Esophagus muscularis mucosa (tissue), 4 donors: ENCODE data around the gene PGC. TPM values are rescaled to one million over a fixed set of nuclear protein-coding genes. Genes with fewer than 3 reads are reported as not detected.

ENCODE experiments used
- DNase-seq: peaks from one replicate; pipeline ENCODE4 v3.0.0-alpha.2; 2017; ENCODE audit errors: extremely low spot score
- H3K27ac ChIP-seq, 4 donors: fragments of 200-600 bp; sonication (generic); replicated peaks in 1 of 4; 1 replicate in 3 of 4; 2 replicates in 1 of 4; pipeline ENCODE4 v1.5.1; 2016 to 2019; ENCODE audit warnings: mild to moderate bottlenecking in 1 of 4
- H3K27me3 ChIP-seq, 4 donors: fragments of 200-600 bp; sonication (generic); one replicate each; pipeline versions ENCODE4 v1.5.1 to v1.6.0; 2016 to 2019
- H3K36me3 ChIP-seq, 4 donors: fragments of 200-600 bp; sonication (generic); one replicate each; pipeline ENCODE4 v1.5.1; 2016 to 2019
- H3K4me1 ChIP-seq, 4 donors: fragments of 200-600 bp; sonication (generic); one replicate each; pipeline ENCODE4 v1.5.1; 2016 to 2019
- H3K4me3 ChIP-seq, 4 donors: fragments of 200-600 bp; sonication (generic); 1 replicate in 2 of 4; 2 replicates in 2 of 4; pipeline ENCODE4 v1.5.1; 2016 to 2019; ENCODE audit warnings: mild to moderate bottlenecking in 4 of 4, moderate library complexity in 1 of 4
- H3K9me3 ChIP-seq, 4 donors: fragments of 200-600 bp; sonication (generic); 1 replicate in 3 of 4; 2 replicates in 1 of 4; pipeline ENCODE4 v1.5.1; 2016 to 2019
- CTCF ChIP-seq, 3 experiments: fragments of 200-600 bp in 2 of 3; fragments of 450-650 bp in 1 of 3; sonication (generic) in 2 of 3; IDR thresholded peaks; one replicate each; pipeline ENCODE4 v1.5.1; 2017 to 2019; ENCODE audit warnings: antibody characterized with exemption in 3 of 3, mild to moderate bottlenecking in 2 of 3, moderate library complexity in 1 of 3
- EP300 ChIP-seq: sonication (generic); formaldehyde crosslinking; IDR thresholded peaks from one replicate; pipeline ENCODE4 v1.6.1; 2017; ENCODE audit warnings: antibody characterized with exemption
- POLR2A ChIP-seq: fragments of 450-650 bp; IDR thresholded peaks from one replicate; pipeline ENCODE4 v1.6.1; 2017; ENCODE audit warnings: antibody characterized with exemption, moderate library complexity, mild to moderate bottlenecking, low read depth
- POLR2AphosphoS5 ChIP-seq, 2 donors: sonication (generic); formaldehyde crosslinking; IDR thresholded peaks; one replicate each; pipeline ENCODE4 v1.6.1; 2017; ENCODE audit warnings: antibody characterized with exemption in 2 of 2
- WGBS: methylation state at CpG from one replicate; pipeline ENCODE4 v1.1.5; 2018; 5-methylcytosine and 5-hydroxymethylcytosine counted together
- intact Hi-C: fragments of 100-400 bp; cut with DNase I; formaldehyde crosslinking; loops from one replicate; pipeline ENCODE4 v1.15.1; 2023
- total RNA-seq, 4 donors: library from RNA; depleted of rRNA; stranded (reverse); fragments of >200 nt; gene quantifications; one replicate each; pipeline versions ENCODE4 v1.1.0 to v1.2.1, GENCODE V29; 2016

PGC gene
- total RNA-seq, 4 donors from 2014 or later = 0.83 to 1.1 (median 0.92) TPM; not detected in 1

DNA sequence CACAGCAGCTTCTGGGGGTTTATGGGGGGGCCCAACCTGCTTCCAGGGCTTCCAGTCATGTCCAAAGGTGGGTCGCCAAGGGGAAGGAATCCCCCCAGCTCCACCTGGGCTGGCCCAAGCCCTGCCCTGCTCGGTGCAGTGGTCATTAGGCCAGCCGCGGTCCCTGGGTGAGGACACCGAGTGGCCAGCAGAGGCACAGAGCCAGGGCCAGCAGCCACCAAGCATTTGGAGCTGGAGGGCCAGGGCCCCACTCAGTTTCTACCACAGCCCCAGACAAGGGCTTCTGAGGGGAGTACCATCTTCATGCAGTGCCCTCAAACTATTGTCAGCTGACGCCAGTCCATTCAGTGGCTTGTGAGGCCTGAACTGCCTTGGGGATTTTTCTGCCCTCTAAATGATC is 51.4 kb downstream of the PGC start:
- no peak overlapping the region for H3K4me3 ChIP-seq
- peaks cover 35 to 55% (median 40%) of the 10 kb centered on the region in 4 donors for H3K4me1 ChIP-seq
- no peak for DNase-seq
- no peak overlapping the region for H3K27ac ChIP-seq
- no peaks in the 10 kb centered on the region for H3K27me3 ChIP-seq
- intact Hi-C loops = no loop called here
- H3K36me3 ChIP-seq = peaks cover 3 to 16% (median 7%) of the 10 kb centered on the region in 4 donors
- TF ChIP-seq CTCF (IDR thresholded peaks at IDR 0.05) = no peak
- TF ChIP-seq POLR2A = no peak
- TF ChIP-seq EP300 = no peak
- no peak for TF ChIP-seq POLR2AphosphoS5 (IDR thresholded peaks at IDR 0.05)
- 73% methylated on average over 4 of the region's 6 CpGs for WGBS
- H3K9me3 ChIP-seq = no peaks in the 10 kb centered on the region

- H3K4me3 ChIP-seq = no peak overlapping the region
- no peak overlapping the region for H3K27ac ChIP-seq
- H3K4me1 ChIP-seq = peaks cover 31 to 51% (median 37%) of the 10 kb centered on the region in 4 donors
- H3K9me3 ChIP-seq = no peaks in the 10 kb centered on the region
- H3K27me3 ChIP-seq = no peaks in the 10 kb centered on the region
- no peak for TF ChIP-seq POLR2A
- TF ChIP-seq CTCF (IDR thresholded peaks at IDR 0.05) = no peak
- TF ChIP-seq POLR2AphosphoS5 (IDR thresholded peaks at IDR 0.05) = no peak
- TF ChIP-seq EP300 = no peak
- 96% methylated on average over 5 of the region's 6 CpGs for WGBS
- intact Hi-C loops = no loop called here
- peaks cover 10 to 25% (median 15%) of the 10 kb centered on the region in 4 donors for H3K36me3 ChIP-seq
- no peak for DNase-seq
Measured at GRCh38 chr6:41694815-41695526, 52.2 kb downstream of the PGC start.

GRCh38 chr6:41693281-41694240 is 53.6 kb downstream of the PGC start:
- H3K27me3 ChIP-seq = no peaks in the 10 kb centered on the region
- peaks cover 28 to 56% (median 35%) of the 10 kb centered on the region in 4 donors for H3K4me1 ChIP-seq
- H3K36me3 ChIP-seq = peaks cover 13 to 39% (median 28%) of the 10 kb centered on the region in 4 donors
- TF ChIP-seq POLR2AphosphoS5 (IDR thresholded peaks at IDR 0.05) = no peak
- TF ChIP-seq EP300 = no peak
- TF ChIP-seq CTCF (IDR thresholded peaks at IDR 0.05) = no peak
- no peak for TF ChIP-seq POLR2A
- no peak for DNase-seq
- no peaks in the 10 kb centered on the region for H3K9me3 ChIP-seq
- intact Hi-C loops = no loop called here
- no peak overlapping the region for H3K4me3 ChIP-seq
- 76% methylated on average over 5 of the region's 10 CpGs for WGBS
- H3K27ac ChIP-seq = no peak overlapping the region

- Histone ChIP-seq H3K27me3 (no peaks in the 10 kb centered on the region), H3K4me3 (no peak overlapping the region), H3K36me3 (peaks cover 22 to 47% (median 36%) of the 10 kb centered on the region in 4 donors), H3K9me3 (no peaks in the 10 kb centered on the region), H3K4me1 (peaks cover 20 to 56% (median 27%) of the 10 kb centered on the region in 4 donors), H3K27ac (no peak overlapping the region)
- TF ChIP-seq POLR2A = no peak
- TF ChIP-seq CTCF (IDR thresholded peaks at IDR 0.05) = no peak
- no peak for TF ChIP-seq EP300
- TF ChIP-seq POLR2AphosphoS5 (IDR thresholded peaks at IDR 0.05) = no peak
- intact Hi-C loops = no loop called here
- no peak for DNase-seq
- 100% methylated on average over 2 of the region's 2 CpGs for WGBS
Measured at GRCh38 chr6:41692730-41693129, 54.5 kb downstream of the PGC start.
